GM19043 (cell line): ENCODE data around the gene PSG7.
"Not testable (repeated sequence)": the region's sequence is repeated elsewhere in the genome, so short reads cannot be mapped to it uniquely, and the experiment has no call there.

Source experiments
- ATAC-seq: cut with Tn5 transposase; IDR thresholded peaks from one replicate; pipeline ENCODE4 v1.9.1; 2021; ENCODE audit warnings: low read depth; ENCODE audit not compliant: unreplicated experiment

Gene PSG7

GRCh38 chr19:42917634-42918033, 19.4 kb downstream of the PSG7 start, which contains the start of gene PSG6:
Gene PSG6 (minus strand): TSS chr19:42917894. CDS start chr19:42917792, 102 bp downstream.
- ATAC-seq: not testable (repeated sequence)

GRCh38 chr19:42916931-42917330, 20.1 kb downstream of the PSG7 start:
- ATAC-seq: not testable (repeated sequence)

GRCh38 chr19:42913516-42913915, 23.5 kb downstream of the PSG7 start:
- not testable (repeated sequence) for ATAC-seq

GRCh38 chr19:42912941-42913340, 24.1 kb downstream of the PSG7 start:
- not testable (repeated sequence) for ATAC-seq

GRCh38 chr19:42911731-42912130, 25.3 kb downstream of the PSG7 start:
- not testable (repeated sequence) for ATAC-seq

- ATAC-seq: not testable (repeated sequence)
Measured at GRCh38 chr19:42906162-42906561, 30.8 kb downstream of the PSG7 start.

GRCh38 chr19:42900561-42900960, 36.4 kb downstream of the PSG7 start:
- not testable (repeated sequence) for ATAC-seq

- not testable (repeated sequence) for ATAC-seq
Measured at GRCh38 chr19:42899674-42900073, 37.3 kb downstream of the PSG7 start.

GRCh38 chr19:42899110-42899509, 37.9 kb downstream of the PSG7 start:
- ATAC-seq: not testable (repeated sequence)

- ATAC-seq: not testable (repeated sequence)
Measured at GRCh38 chr19:42898656-42899055, 38.4 kb downstream of the PSG7 start.

- not testable (repeated sequence) for ATAC-seq
Measured at GRCh38 chr19:42897729-42898128, 39.3 kb downstream of the PSG7 start.

GRCh38 chr19:42890446-42890845, 46.6 kb downstream of the PSG7 start:
- not testable (repeated sequence) for ATAC-seq

GRCh38 chr19:42887876-42888445, 49.0 kb downstream of the PSG7 start:
- ATAC-seq: not testable (repeated sequence)

GRCh38 chr19:42882730-42883129, 54.3 kb downstream of the PSG7 start:
- not testable (repeated sequence) for ATAC-seq

GRCh38 chr19:42882010-42882409, 55.0 kb downstream of the PSG7 start:
- not testable (repeated sequence) for ATAC-seq

- not testable (repeated sequence) for ATAC-seq
Measured at GRCh38 chr19:42881279-42881678, 55.7 kb downstream of the PSG7 start.

- not testable (repeated sequence) for ATAC-seq
Measured at GRCh38 chr19:42880621-42881020, 56.4 kb downstream of the PSG7 start.

- no peak for ATAC-seq
Measured at GRCh38 chr19:42879613-42880012, 57.4 kb downstream of the PSG7 start, which contains the start of gene PSG1. Gene PSG1 (minus strand): TSS chr19:42879713. CDS start chr19:42879581, 132 bp downstream.

- ATAC-seq: not testable (repeated sequence)
Measured at GRCh38 chr19:42876596-42876995, 60.4 kb downstream of the PSG7 start.

- ATAC-seq: not testable (repeated sequence)
Measured at GRCh38 chr19:42875881-42876280, 61.1 kb downstream of the PSG7 start.

- ATAC-seq: not testable (repeated sequence)
Measured at GRCh38 chr19:42874901-42875813, 61.9 kb downstream of the PSG7 start.
